Measurements from ENCODE around the gene ITM2C.

DNA sequence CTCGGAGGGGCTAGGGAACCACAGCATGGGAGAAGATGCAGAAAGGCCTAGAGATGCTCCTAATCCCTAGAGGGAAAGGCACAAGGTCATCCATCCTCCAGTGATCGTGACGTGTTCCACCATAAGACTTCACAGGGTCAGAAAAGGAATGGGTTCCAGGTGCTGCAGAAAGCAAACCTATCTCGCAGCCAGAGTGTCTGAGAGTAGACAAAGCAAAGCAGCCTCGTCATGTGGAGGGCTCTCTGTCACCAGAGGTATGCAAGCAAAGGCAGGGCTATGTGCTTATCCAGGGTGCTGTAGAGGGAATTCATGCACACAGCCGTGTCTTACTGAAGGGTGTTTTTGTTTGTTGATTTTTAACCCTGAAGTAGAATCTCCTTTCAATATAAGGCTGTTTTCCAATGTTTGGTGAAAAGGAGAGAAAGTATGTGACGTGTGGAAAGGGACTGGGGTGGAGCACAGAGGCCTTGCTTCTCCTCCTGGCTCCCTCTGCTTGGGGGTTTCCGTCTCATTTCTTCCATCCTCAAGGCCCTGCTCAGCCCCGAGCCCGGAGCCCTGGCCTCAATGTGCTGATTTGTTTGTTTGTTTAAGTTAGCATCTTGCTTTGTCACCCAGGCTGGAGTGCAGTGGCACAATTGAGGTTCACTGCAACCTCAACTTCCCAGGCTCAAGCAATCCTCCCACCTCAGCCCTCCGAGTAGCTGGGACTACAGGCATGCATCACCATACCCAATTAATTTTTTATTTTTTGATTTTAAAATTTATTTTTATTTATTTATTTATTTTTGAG is 57.3 kb downstream of the ITM2C start:
- no peak for TF ChIP-seq CTCF (IDR thresholded peaks at IDR 0.05 in 4 of 5, conservative IDR thresholded peaks at IDR 0.05 in 1 of 5)
- TF ChIP-seq POLR2A (IDR thresholded peaks at IDR 0.05), result no peak

Measured in gastrocnemius medialis (tissue), 4 donors.